K562 (cell line): ENCODE data around the gene TANK. TPM values are rescaled to one million over a fixed set of nuclear protein-coding genes. Genes with fewer than 3 reads are reported as not detected.
A peak's percentile ranks its signal among the peaks of the same experiment; 100 is the strongest.

ENCODE experiments used
- BDP1 ChIP-seq: IDR thresholded peaks from 3 replicates; pipeline ENCODE4 v1.6.1; 2011; ENCODE audit not compliant: insufficient read length, insufficient read depth
- C11orf30 ChIP-seq: fragments of 450-650 bp; IDR thresholded peaks from 2 replicates; pipeline ENCODE4 v1.6.1; 2016; ENCODE audit warnings: low read depth, mild to moderate bottlenecking
- CHAMP1 ChIP-seq: fragments of 450-650 bp; IDR thresholded peaks from 2 replicates; pipeline ENCODE4 v1.6.1; 2016; ENCODE audit warnings: mild to moderate bottlenecking
- FIP1L1 ChIP-seq: fragments of 200-400 bp; formaldehyde crosslinking; IDR thresholded peaks from 2 replicates; pipeline ENCODE4 v1.6.1; 2018; ENCODE audit warnings: mild to moderate bottlenecking, low read depth, low read length; ENCODE audit not compliant: poor library complexity, severe bottlenecking
- LCOR ChIP-seq: sonication (generic); formaldehyde crosslinking; IDR thresholded peaks from 2 replicates; pipeline ENCODE4 v1.8.0; 2022; ENCODE audit warnings: mild to moderate bottlenecking, missing genetic modification reagents
- SMAD3 ChIP-seq: fragments of 450-650 bp; formaldehyde crosslinking; conservative IDR thresholded peaks from 2 replicates; pipeline ENCODE4 v1.4.0; 2020; ENCODE audit warnings: mild to moderate bottlenecking
- TEAD4 ChIP-seq, 2 experiments: sonication (generic) in 1 of 2; formaldehyde crosslinking in 1 of 2; IDR thresholded peaks; 2 replicates each; pipeline versions ENCODE4 v1.6.1 to v1.8.0; 2012 to 2022; ENCODE audit warnings: borderline replicate concordance in 1 of 2, inconsistent platforms in 1 of 2, low read length in 1 of 2, mild to moderate bottlenecking in 1 of 2, missing genetic modification reagents in 1 of 2
- ZBTB7A ChIP-seq: IDR thresholded peaks from 2 replicates; pipeline ENCODE4 v1.6.1; 2011; ENCODE audit warnings: low read depth, mild to moderate bottlenecking, low read length, moderate library complexity, borderline replicate concordance; ENCODE audit not compliant: control insufficient read depth
- ZFP1 ChIP-seq: fragments of 450-650 bp; formaldehyde crosslinking; IDR thresholded peaks from 2 replicates; pipeline ENCODE4 v1.4.0; 2020; ENCODE audit warnings: mild to moderate bottlenecking, mixed read lengths
- ZNF232 ChIP-seq: sonication (generic); formaldehyde crosslinking; IDR thresholded peaks from 2 replicates; pipeline ENCODE4 v1.8.0; 2022; ENCODE audit warnings: mild to moderate bottlenecking, missing genetic modification reagents
- polyA plus RNA-seq, 8 experiments: library from polyadenylated mRNA; depleted of rRNA in 4 of 8; stranded (reverse) in 5 of 8; unstranded in 3 of 8; fragments of >200 nt; fragmentation: Nextera tagmentation in 2 of 8; fragmentation: Illumina TruSeq in 1 of 8; extraction: Ambion mirVana in 2 of 8; extraction: Trizol in 1 of 8; gene quantifications; 2 replicates each; pipeline versions ENCODE4 v1.2.1 to v1.2.3, GENCODE V29; 2011 to 2014; ENCODE audit warnings: inconsistent platforms in 1 of 8, missing spikeins in 1 of 8
- total RNA-seq, 7 experiments: library from RNA; depleted of rRNA in 6 of 7; stranded (reverse); fragments of >200 nt in 6 of 7; fragmentation: Illumina TruSeq in 2 of 7; extraction: Trizol in 2 of 7; gene quantifications; 2 replicates each; pipeline versions ENCODE4 v1.2.1 to v1.2.3, GENCODE V29; 2011 to 2021; ENCODE audit warnings: low replicate concordance in 1 of 7
- TF ChIP-seq, protein P1 (sequence below): fragments of 250-450 bp; sonication (Bioruptor Pico); IDR thresholded peaks from 2 replicates; pipeline ENCODE4 v1.5.0; 2022; ENCODE audit warnings: mild to moderate bottlenecking
- TF ChIP-seq, protein P2 (sequence below), 2 experiments: fragments of 150-350 bp in 1 of 2; IDR thresholded peaks; 2 replicates each; pipeline ENCODE4 v1.6.1; 2012 to 2016; ENCODE audit warnings: low read depth in 2 of 2, low read length in 2 of 2, mild to moderate bottlenecking in 1 of 2, moderate library complexity in 1 of 2
- TF ChIP-seq, protein P3 (sequence below): fragments of 250-450 bp; sonication (Bioruptor Pico); IDR thresholded peaks from 2 replicates; pipeline ENCODE4 v1.9.0; 2021; ENCODE audit warnings: mild to moderate bottlenecking, inconsistent platforms
- TF ChIP-seq, protein P4 (sequence below): fragments of 200-800 bp; sonication (Bioruptor generic); IDR thresholded peaks from 2 replicates; pipeline ENCODE4 v1.6.1; 2017; ENCODE audit warnings: missing genetic modification characterization, missing compliant biosample characterization

TANK gene
- total and polyA plus RNA-seq, 9 of the 15 experiments (the other 6 are each of a cell fraction or from before 2014, with no cell fraction given) = 43.0 to 91.5 (median 54.4) TPM

- TF ChIP-seq, protein P1, sequence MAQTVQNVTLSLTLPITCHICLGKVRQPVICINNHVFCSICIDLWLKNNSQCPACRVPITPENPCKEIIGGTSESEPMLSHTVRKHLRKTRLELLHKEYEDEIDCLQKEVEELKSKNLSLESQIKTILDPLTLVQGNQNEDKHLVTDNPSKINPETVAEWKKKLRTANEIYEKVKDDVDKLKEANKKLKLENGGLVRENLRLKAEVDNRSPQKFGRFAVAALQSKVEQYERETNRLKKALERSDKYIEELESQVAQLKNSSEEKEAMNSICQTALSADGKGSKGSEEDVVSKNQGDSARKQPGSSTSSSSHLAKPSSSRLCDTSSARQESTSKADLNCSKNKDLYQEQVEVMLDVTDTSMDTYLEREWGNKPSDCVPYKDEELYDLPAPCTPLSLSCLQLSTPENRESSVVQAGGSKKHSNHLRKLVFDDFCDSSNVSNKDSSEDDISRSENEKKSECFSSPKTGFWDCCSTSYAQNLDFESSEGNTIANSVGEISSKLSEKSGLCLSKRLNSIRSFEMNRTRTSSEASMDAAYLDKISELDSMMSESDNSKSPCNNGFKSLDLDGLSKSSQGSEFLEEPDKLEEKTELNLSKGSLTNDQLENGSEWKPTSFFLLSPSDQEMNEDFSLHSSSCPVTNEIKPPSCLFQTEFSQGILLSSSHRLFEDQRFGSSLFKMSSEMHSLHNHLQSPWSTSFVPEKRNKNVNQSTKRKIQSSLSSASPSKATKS (CRISPR knock-in tag) = no peak
- TF ChIP-seq ZBTB7A (no peak), TEAD4 (IDR thresholded peaks at IDR 0.05; ENCODE audit: low read length) (no peak), TEAD4 (CRISPR knock-in tag; IDR thresholded peaks at IDR 0.05; ENCODE audit: borderline replicate concordance) (no peak), ZNF232 (CRISPR knock-in tag) (no peak), C11orf30 (no peak), SMAD3 (CRISPR knock-in tag) (0 out of 2 replicates have a peak, but pooled peaks have one; percentile 7), LCOR (CRISPR knock-in tag) (no peak), CHAMP1 (no peak), ZFP1 (0 out of 2 replicates have a peak, but pooled peaks have one; percentile 20), FIP1L1 (no peak), BDP1 (no peak)
- TF ChIP-seq, protein P2, sequence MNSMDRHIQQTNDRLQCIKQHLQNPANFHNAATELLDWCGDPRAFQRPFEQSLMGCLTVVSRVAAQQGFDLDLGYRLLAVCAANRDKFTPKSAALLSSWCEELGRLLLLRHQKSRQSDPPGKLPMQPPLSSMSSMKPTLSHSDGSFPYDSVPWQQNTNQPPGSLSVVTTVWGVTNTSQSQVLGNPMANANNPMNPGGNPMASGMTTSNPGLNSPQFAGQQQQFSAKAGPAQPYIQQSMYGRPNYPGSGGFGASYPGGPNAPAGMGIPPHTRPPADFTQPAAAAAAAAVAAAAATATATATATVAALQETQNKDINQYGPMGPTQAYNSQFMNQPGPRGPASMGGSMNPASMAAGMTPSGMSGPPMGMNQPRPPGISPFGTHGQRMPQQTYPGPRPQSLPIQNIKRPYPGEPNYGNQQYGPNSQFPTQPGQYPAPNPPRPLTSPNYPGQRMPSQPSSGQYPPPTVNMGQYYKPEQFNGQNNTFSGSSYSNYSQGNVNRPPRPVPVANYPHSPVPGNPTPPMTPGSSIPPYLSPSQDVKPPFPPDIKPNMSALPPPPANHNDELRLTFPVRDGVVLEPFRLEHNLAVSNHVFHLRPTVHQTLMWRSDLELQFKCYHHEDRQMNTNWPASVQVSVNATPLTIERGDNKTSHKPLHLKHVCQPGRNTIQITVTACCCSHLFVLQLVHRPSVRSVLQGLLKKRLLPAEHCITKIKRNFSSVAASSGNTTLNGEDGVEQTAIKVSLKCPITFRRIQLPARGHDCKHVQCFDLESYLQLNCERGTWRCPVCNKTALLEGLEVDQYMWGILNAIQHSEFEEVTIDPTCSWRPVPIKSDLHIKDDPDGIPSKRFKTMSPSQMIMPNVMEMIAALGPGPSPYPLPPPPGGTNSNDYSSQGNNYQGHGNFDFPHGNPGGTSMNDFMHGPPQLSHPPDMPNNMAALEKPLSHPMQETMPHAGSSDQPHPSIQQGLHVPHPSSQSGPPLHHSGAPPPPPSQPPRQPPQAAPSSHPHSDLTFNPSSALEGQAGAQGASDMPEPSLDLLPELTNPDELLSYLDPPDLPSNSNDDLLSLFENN (IDR thresholded peaks at IDR 0.05; ENCODE audit: low read depth in 2 of 2, low read length in 2 of 2) = no peak
- TF ChIP-seq, protein P3, sequence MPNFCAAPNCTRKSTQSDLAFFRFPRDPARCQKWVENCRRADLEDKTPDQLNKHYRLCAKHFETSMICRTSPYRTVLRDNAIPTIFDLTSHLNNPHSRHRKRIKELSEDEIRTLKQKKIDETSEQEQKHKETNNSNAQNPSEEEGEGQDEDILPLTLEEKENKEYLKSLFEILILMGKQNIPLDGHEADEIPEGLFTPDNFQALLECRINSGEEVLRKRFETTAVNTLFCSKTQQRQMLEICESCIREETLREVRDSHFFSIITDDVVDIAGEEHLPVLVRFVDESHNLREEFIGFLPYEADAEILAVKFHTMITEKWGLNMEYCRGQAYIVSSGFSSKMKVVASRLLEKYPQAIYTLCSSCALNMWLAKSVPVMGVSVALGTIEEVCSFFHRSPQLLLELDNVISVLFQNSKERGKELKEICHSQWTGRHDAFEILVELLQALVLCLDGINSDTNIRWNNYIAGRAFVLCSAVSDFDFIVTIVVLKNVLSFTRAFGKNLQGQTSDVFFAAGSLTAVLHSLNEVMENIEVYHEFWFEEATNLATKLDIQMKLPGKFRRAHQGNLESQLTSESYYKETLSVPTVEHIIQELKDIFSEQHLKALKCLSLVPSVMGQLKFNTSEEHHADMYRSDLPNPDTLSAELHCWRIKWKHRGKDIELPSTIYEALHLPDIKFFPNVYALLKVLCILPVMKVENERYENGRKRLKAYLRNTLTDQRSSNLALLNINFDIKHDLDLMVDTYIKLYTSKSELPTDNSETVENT (CRISPR knock-in tag) = no peak
- TF ChIP-seq, protein P4, sequence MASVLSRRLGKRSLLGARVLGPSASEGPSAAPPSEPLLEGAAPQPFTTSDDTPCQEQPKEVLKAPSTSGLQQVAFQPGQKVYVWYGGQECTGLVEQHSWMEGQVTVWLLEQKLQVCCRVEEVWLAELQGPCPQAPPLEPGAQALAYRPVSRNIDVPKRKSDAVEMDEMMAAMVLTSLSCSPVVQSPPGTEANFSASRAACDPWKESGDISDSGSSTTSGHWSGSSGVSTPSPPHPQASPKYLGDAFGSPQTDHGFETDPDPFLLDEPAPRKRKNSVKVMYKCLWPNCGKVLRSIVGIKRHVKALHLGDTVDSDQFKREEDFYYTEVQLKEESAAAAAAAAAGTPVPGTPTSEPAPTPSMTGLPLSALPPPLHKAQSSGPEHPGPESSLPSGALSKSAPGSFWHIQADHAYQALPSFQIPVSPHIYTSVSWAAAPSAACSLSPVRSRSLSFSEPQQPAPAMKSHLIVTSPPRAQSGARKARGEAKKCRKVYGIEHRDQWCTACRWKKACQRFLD (CRISPR knock-in tag) = peak; percentile 50; the same call in 1 of the 2 replicates
Measured at GRCh38 chr2:161161074-161161706, 962 bp downstream of the TANK start (continued).
